D721Med (cell line): ENCODE results near the gene PHOSPHO2.
A peak's percentile ranks its signal among the peaks of the same experiment; 100 is the strongest.
"Not testable (repeated sequence)": the region's sequence is repeated elsewhere in the genome, so short reads cannot be mapped to it uniquely, and the experiment has no call there.

Source experiments
- DNase-seq: peaks from one replicate; pipeline ENCODE4 v3.0.0; 2011; ENCODE audit warnings: low spot score; ENCODE audit not compliant: insufficient read length
- FAIRE-seq: peaks from 2 replicates; lab custom pipeline; 2011; peaks lifted over from hg19 to GRCh38; lab: Jason Lieb, UNC
- TF ChIP-seq, protein P1 (sequence below): IDR thresholded peaks from 2 replicates; pipeline ENCODE4 v1.5.1; 2012; ENCODE audit warnings: mild to moderate bottlenecking, control low read depth; ENCODE audit not compliant: insufficient read depth; ENCODE audit errors: missing control alignments

Gene PHOSPHO2

DNA sequence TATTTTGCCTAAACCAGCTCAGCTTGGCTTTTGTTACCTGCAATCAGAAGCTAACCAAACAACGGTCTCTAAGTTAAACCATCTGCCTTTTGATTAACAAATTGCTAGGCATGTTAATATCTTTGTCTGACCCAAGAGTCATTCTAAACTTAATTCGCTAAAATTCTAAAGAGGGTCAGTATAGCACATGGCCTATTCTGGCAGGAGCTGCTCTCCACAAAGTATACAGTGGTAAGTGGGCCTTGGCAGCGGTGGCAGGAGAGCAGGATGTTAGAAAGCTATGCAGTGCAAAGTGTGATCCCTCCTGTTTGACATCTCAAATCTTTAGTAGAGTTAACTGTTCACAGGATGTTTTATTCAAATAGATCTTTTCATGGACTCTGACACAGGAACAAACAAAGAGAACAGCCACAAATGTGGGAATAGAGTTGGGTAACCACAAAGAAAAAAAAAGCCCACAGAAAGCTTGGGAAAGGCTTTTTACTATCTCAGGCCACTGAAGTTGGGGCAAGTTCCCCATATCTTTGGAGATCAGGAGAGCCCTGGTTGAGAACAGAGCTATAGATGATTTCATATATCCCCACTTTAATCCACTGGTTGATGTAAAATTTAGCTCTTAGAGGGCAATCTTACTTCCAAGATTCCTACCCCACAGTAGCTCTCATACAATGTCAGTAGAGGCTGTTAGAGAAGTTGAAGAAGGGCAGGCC lies 10.7 kb upstream of the PHOSPHO2 start:
- DNase-seq (no peak), FAIRE-seq (no peak)
- TF ChIP-seq, protein P1, sequence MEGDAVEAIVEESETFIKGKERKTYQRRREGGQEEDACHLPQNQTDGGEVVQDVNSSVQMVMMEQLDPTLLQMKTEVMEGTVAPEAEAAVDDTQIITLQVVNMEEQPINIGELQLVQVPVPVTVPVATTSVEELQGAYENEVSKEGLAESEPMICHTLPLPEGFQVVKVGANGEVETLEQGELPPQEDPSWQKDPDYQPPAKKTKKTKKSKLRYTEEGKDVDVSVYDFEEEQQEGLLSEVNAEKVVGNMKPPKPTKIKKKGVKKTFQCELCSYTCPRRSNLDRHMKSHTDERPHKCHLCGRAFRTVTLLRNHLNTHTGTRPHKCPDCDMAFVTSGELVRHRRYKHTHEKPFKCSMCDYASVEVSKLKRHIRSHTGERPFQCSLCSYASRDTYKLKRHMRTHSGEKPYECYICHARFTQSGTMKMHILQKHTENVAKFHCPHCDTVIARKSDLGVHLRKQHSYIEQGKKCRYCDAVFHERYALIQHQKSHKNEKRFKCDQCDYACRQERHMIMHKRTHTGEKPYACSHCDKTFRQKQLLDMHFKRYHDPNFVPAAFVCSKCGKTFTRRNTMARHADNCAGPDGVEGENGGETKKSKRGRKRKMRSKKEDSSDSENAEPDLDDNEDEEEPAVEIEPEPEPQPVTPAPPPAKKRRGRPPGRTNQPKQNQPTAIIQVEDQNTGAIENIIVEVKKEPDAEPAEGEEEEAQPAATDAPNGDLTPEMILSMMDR = no peak

DNA sequence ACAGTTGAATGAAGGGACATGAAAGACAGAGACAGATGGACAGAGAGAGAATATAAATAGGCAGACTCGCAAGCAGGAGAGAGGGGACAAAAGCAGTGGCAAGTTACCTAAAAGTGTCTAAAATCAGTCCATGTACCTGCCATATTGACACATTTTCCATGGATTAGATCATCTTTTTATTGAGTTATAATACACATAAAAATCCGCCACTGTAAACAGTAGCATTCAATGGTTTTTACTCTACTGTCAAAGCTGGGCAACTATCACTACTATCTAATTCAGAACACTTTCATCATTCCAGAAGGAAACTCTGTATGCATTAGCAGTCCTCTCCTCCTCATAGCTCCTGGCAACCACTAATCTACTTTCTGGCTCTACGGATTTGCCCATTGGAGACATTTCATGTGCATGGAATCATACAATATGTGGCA lies 10.1 kb upstream of the PHOSPHO2 start:
- TF ChIP-seq, protein P1 = no peak
- no peak for FAIRE-seq
- no peak for DNase-seq

DNA sequence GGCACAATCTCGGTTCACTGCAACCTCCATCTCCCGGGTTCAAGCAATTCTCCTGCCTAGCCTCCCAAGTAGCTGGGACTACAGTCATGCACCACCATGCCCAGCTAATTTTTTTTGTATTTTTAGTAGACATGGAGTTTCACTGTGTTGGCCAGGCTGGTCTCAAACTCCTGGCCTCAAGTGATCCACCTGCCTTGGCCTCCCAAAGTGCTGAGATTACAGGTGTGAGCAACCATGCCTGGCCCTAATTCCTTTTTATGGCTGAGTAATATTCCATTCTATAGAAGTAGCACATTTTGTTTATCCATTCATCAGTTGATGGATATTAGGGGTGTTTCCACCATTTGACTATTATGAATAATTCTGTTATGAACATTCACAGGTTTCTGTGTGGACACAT lies 9.6 kb upstream of the PHOSPHO2 start:
- not testable (repeated sequence) for DNase-seq, FAIRE-seq

DNA sequence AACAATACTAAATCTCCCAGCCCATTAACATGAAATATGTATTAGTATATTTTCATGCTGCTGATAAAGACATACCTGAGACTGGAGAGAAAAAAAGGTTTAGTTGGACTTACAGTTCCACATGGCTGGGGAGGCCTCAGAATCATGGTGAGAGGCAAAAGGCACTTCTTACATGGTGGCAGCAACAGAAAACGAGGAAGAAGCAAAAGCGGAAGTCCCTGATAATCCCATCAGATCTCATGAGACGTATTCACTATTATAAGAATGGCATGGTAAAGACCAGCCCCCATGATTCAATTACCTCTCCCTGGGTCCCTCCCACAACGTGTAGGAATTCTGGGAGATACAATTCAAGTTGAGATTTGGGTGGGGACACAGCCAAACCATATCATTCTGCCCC lies 7.4 kb upstream of the PHOSPHO2 start:
- not testable (repeated sequence) for FAIRE-seq

DNA sequence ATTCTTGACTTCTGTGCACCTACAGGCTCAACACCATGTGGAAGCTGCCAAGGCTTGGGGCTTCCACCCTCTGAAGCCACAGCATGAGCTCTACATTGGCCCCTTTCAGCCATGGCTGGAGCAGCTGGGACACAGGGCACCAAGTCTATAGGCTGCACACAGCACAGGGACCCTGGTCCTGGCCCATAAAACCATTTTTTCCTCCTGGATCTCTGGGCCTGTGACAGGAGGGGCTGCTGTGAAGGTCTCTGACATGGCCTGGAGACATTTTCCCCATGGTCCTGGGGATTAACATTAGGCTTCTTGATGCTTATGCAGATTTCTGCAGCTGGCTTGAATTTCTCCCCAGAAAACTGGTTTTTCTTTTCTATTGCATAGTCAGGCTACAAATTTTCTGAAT lies 6.3 kb upstream of the PHOSPHO2 start:
- DNase-seq, FAIRE-seq: not testable (repeated sequence)

More for the DNA sequence above, 7.4 kb upstream of the PHOSPHO2 start:
- DNase-seq = not testable (repeated sequence)

DNA sequence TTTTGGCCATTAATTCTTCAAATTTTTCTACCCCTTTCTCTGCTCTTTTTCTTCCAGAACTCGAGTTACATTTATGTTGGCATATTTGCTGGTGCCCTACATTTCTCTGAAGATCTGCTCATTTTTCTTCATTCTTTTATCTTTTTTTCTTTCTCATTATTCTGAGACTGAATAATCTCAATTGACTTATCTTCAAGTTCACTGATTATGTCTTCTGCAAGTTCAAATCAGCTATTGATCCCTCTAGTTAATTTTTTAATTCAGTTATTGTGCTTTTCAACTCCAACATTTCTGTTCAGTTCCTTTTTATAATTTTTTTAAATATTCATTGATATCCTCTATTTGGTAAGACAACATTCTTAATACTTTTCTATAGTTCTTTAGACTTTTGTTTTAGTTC lies 3.3 kb upstream of the PHOSPHO2 start:
- TF ChIP-seq, protein P1 = no peak
- DNase-seq (no peak), FAIRE-seq (no peak)

DNA sequence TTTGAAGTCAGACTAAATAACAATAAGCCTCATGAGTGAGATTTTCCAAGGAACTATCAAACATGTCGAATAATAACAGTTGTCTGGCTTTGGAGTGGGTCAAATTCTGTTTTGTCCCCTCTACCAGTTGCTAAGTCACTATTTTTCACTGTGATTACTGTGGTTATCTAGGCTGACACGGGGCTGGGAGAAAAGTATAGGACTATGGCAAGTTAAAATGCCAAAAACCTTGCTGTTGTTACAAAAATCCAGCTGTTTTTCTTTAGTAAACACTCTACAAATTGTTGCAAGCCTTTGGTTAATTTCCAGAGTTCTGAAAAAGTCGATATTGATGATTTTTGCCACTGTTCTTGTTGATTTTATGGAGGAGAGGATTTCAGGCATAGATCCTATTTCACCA lies 1.6 kb upstream of the PHOSPHO2 start:
- no peak for DNase-seq
- no peak for FAIRE-seq
- TF ChIP-seq, protein P1 = no peak

DNA sequence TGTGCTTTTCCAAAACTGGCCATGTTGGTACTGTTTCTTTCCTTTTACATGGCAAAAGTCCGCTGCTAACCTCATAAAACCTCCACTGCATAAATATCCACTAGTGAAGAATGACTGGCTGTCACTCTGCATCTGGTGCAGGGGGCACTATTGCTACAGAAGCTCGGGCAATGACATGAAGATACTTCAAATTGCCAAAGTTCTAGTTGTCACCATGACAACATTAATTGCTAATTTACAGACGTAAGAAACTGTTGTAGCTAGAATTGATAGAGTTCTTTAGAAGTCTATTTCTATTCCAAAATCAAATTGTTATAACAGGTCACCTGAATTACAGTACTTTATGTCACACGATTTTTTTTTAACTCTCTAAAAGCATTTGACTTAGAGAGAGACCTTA lies 909 bp upstream of the PHOSPHO2 start:
- FAIRE-seq (no peak), DNase-seq (no peak)
- TF ChIP-seq, protein P1 = peak; percentile 51

DNA sequence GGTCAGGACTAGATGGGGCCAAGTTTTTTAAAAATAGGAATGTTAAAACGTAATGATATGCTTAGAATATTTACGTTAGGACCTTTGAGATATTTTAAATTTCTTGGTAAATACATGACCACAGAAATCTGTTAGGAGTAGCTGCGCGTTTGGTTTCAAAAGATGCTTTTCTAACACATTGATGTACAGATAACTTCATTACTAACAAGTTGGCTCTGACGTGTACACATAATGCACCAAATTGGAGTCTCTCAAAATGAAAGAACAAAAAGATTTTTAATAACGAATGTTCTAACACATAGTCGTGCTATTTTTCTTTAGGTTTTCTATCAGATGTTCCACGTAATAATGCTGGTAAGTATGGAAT lies 608 bp downstream of the PHOSPHO2 start:
- FAIRE-seq (peak; percentile 75), DNase-seq (no peak)
- TF ChIP-seq, protein P1 = no peak
